Measurements from ENCODE around the gene SLC5A7.

Gene SLC5A7

GRCh38 chr2:108031471-108031941 is 45.2 kb downstream of the SLC5A7 start:
- no peaks in the 10 kb centered on the region for H3K79me2 ChIP-seq (ENCODE audit: low read length)
- H4K20me1 ChIP-seq (ENCODE audit: insufficient read depth, low read length) = no peaks in the 10 kb centered on the region
- TF ChIP-seq EZH2phosphoT487 (IDR thresholded peaks at IDR 0.05; ENCODE audit: low read length) = no peak
- no peak for TF ChIP-seq CTCF (IDR thresholded peaks at IDR 0.05; ENCODE audit: low read length)
- TF ChIP-seq EZH2 (optimal IDR thresholded peaks at IDR 0.05; ENCODE audit: low read depth, low read length) = no peak
- H3K27ac ChIP-seq (ENCODE audit: low read length) = no peak overlapping the region
- no peaks in the 10 kb centered on the region for H3K27me3 ChIP-seq (replicated peaks; ENCODE audit: insufficient read depth, low read length)
- DNase-seq = no peak
- no peaks in the 10 kb centered on the region for H3K4me1 ChIP-seq (ENCODE audit: low read length)
- no peak overlapping the region for H3K4me3 ChIP-seq (ENCODE audit: low read length)
- H3K9me3 ChIP-seq (replicated peaks; ENCODE audit: insufficient read depth, low read length) = no peaks in the 10 kb centered on the region
- no peaks in the 10 kb centered on the region for H3K9me2 ChIP-seq (replicated peaks; ENCODE audit: insufficient read depth, low read length)
- H3K9ac ChIP-seq (ENCODE audit: low read length) = no peak overlapping the region
- no peak overlapping the region for H3K4me2 ChIP-seq (ENCODE audit: low read depth, low read length)
- H3K36me3 ChIP-seq (replicated peaks; ENCODE audit: insufficient read depth, low read length) = no peaks in the 10 kb centered on the region
- H3F3A ChIP-seq (ENCODE audit: insufficient read depth, low read length) = no peaks in the 10 kb centered on the region
- no peak overlapping the region for H2AFZ ChIP-seq (ENCODE audit: low read length)

GRCh38 chr2:108034843-108035242 is 48.5 kb downstream of the SLC5A7 start:
- H3K4me3 ChIP-seq (ENCODE audit: low read length) = no peak overlapping the region
- H3K36me3 ChIP-seq (replicated peaks; ENCODE audit: insufficient read depth, low read length) = no peaks in the 10 kb centered on the region
- no peak overlapping the region for H3K4me2 ChIP-seq (ENCODE audit: low read depth, low read length)
- peak; percentile 17; the same call in 1 of the 2 replicates for TF ChIP-seq CTCF (IDR thresholded peaks at IDR 0.05; ENCODE audit: low read length)
- TF ChIP-seq EZH2 (optimal IDR thresholded peaks at IDR 0.05; ENCODE audit: low read depth, low read length) = no peak
- TF ChIP-seq EZH2phosphoT487 (IDR thresholded peaks at IDR 0.05; ENCODE audit: low read length) = no peak
- no peaks in the 10 kb centered on the region for H3K79me2 ChIP-seq (ENCODE audit: low read length)
- no peaks in the 10 kb centered on the region for H3K9me3 ChIP-seq (replicated peaks; ENCODE audit: insufficient read depth, low read length)
- no peaks in the 10 kb centered on the region for H4K20me1 ChIP-seq (ENCODE audit: insufficient read depth, low read length)
- H3K4me1 ChIP-seq (ENCODE audit: low read length) = no peaks in the 10 kb centered on the region
- H2AFZ ChIP-seq (ENCODE audit: low read length) = no peak overlapping the region
- no peak overlapping the region for H3K9ac ChIP-seq (ENCODE audit: low read length)
- H3K27ac ChIP-seq (ENCODE audit: low read length) = no peak overlapping the region
- no peaks in the 10 kb centered on the region for H3K9me2 ChIP-seq (replicated peaks; ENCODE audit: insufficient read depth, low read length)
- H3K27me3 ChIP-seq (replicated peaks; ENCODE audit: insufficient read depth, low read length) = no peaks in the 10 kb centered on the region
- no peak for DNase-seq
- H3F3A ChIP-seq (ENCODE audit: insufficient read depth, low read length) = no peaks in the 10 kb centered on the region

GRCh38 chr2:108048752-108049151 is 62.4 kb downstream of the SLC5A7 start:
- no peak overlapping the region for H3K4me2 ChIP-seq (ENCODE audit: low read depth, low read length)
- no peak overlapping the region for H3K4me3 ChIP-seq (ENCODE audit: low read length)
- no peaks in the 10 kb centered on the region for H3K79me2 ChIP-seq (ENCODE audit: low read length)
- no peaks in the 10 kb centered on the region for H3K9me3 ChIP-seq (replicated peaks; ENCODE audit: insufficient read depth, low read length)
- H3K9me2 ChIP-seq (replicated peaks; ENCODE audit: insufficient read depth, low read length) = no peaks in the 10 kb centered on the region
- H3K27ac ChIP-seq (ENCODE audit: low read length) = no peak overlapping the region
- H3K9ac ChIP-seq (ENCODE audit: low read length) = no peak overlapping the region
- H2AFZ ChIP-seq (ENCODE audit: low read length) = no peak overlapping the region
- no peaks in the 10 kb centered on the region for H4K20me1 ChIP-seq (ENCODE audit: insufficient read depth, low read length)
- H3F3A ChIP-seq (ENCODE audit: insufficient read depth, low read length) = no peaks in the 10 kb centered on the region
- H3K27me3 ChIP-seq (replicated peaks; ENCODE audit: insufficient read depth, low read length) = no peaks in the 10 kb centered on the region
- no peaks in the 10 kb centered on the region for H3K4me1 ChIP-seq (ENCODE audit: low read length)
- no peaks in the 10 kb centered on the region for H3K36me3 ChIP-seq (replicated peaks; ENCODE audit: insufficient read depth, low read length)
- DNase-seq = no peak
- no peak for TF ChIP-seq EZH2 (optimal IDR thresholded peaks at IDR 0.05; ENCODE audit: low read depth, low read length)
- no peak for TF ChIP-seq CTCF (IDR thresholded peaks at IDR 0.05; ENCODE audit: low read length)
- TF ChIP-seq EZH2phosphoT487 (IDR thresholded peaks at IDR 0.05; ENCODE audit: low read length) = no peak
